ENCODE results near the gene NLRC3.

The NLRC3 gene

GRCh38 chr16:3606441-3606840 lies 29.2 kb upstream of the NLRC3 start:
- Mint-ChIP-seq H3K4me1 (ENCODE audit: low read depth) (peaks cover 16% of the 10 kb centered on the region), H3K27me3 (no peaks in the 10 kb centered on the region), H3K9me3 (no peaks in the 10 kb centered on the region), H3K36me3 (ENCODE audit: low read depth) (peaks cover 34% of the 10 kb centered on the region), H3K27ac (no peak overlapping the region), H3K4me3 (no peak overlapping the region)

GRCh38 chr16:3602320-3602653 lies 25.1 kb upstream of the NLRC3 start:
- H3K9me3 Mint-ChIP-seq, result no peaks in the 10 kb centered on the region
- peaks cover 3% of the 10 kb centered on the region for H3K4me1 Mint-ChIP-seq (ENCODE audit: low read depth)
- H3K27ac Mint-ChIP-seq, result no peak overlapping the region
- no peak overlapping the region for H3K4me3 Mint-ChIP-seq
- peaks cover 61% of the 10 kb centered on the region for H3K36me3 Mint-ChIP-seq (ENCODE audit: low read depth)
- H3K27me3 Mint-ChIP-seq, result no peaks in the 10 kb centered on the region

- H3K9me3 Mint-ChIP-seq, result no peaks in the 10 kb centered on the region
- H3K4me3 Mint-ChIP-seq, result no peak overlapping the region
- peaks cover 61% of the 10 kb centered on the region for H3K36me3 Mint-ChIP-seq (ENCODE audit: low read depth)
- no peaks in the 10 kb centered on the region for H3K27me3 Mint-ChIP-seq
- no peaks in the 10 kb centered on the region for H3K4me1 Mint-ChIP-seq (ENCODE audit: low read depth)
- H3K27ac Mint-ChIP-seq, result no peak overlapping the region
Measured at GRCh38 chr16:3601614-3602319, 24.6 kb upstream of the NLRC3 start.

- Mint-ChIP-seq H3K9me3 (no peaks in the 10 kb centered on the region), H3K36me3 (ENCODE audit: low read depth) (peaks cover 57% of the 10 kb centered on the region), H3K4me1 (ENCODE audit: low read depth) (peaks cover 4% of the 10 kb centered on the region), H3K27ac (no peak overlapping the region), H3K27me3 (no peaks in the 10 kb centered on the region), H3K4me3 (no peak overlapping the region)
Measured at GRCh38 chr16:3599922-3600321, 22.7 kb upstream of the NLRC3 start.

GRCh38 chr16:3599121-3599520 lies 21.9 kb upstream of the NLRC3 start:
- Mint-ChIP-seq H3K4me3 (no peak overlapping the region), H3K27ac (no peak overlapping the region), H3K36me3 (ENCODE audit: low read depth) (peaks cover 53% of the 10 kb centered on the region), H3K27me3 (no peaks in the 10 kb centered on the region), H3K9me3 (no peaks in the 10 kb centered on the region), H3K4me1 (ENCODE audit: low read depth) (peaks cover 4% of the 10 kb centered on the region)

GRCh38 chr16:3598236-3598635 lies 21.0 kb upstream of the NLRC3 start:
- H3K9me3 Mint-ChIP-seq, result no peaks in the 10 kb centered on the region
- no peak overlapping the region for H3K27ac Mint-ChIP-seq
- H3K27me3 Mint-ChIP-seq, result no peaks in the 10 kb centered on the region
- H3K4me1 Mint-ChIP-seq (ENCODE audit: low read depth), result peaks cover 4% of the 10 kb centered on the region
- peaks cover 44% of the 10 kb centered on the region for H3K36me3 Mint-ChIP-seq (ENCODE audit: low read depth)
- no peak overlapping the region for H3K4me3 Mint-ChIP-seq

GRCh38 chr16:3597676-3598075 lies 20.5 kb upstream of the NLRC3 start:
- H3K4me3 Mint-ChIP-seq, result no peak overlapping the region
- H3K27ac Mint-ChIP-seq, result no peak overlapping the region

GRCh38 chr16:3597226-3597625 lies 20.0 kb upstream of the NLRC3 start:
- Mint-ChIP-seq H3K4me1 (ENCODE audit: low read depth) (peaks cover 4% of the 10 kb centered on the region), H3K4me3 (no peak overlapping the region), H3K36me3 (ENCODE audit: low read depth) (peaks cover 39% of the 10 kb centered on the region), H3K9me3 (no peaks in the 10 kb centered on the region), H3K27ac (no peak overlapping the region), H3K27me3 (no peaks in the 10 kb centered on the region)

More at GRCh38 chr16:3597676-3598075, 20.5 kb upstream of the NLRC3 start:
- Mint-ChIP-seq H3K36me3 (ENCODE audit: low read depth) (peaks cover 41% of the 10 kb centered on the region), H3K9me3 (no peaks in the 10 kb centered on the region), H3K4me1 (ENCODE audit: low read depth) (peaks cover 4% of the 10 kb centered on the region), H3K27me3 (no peaks in the 10 kb centered on the region)

- Mint-ChIP-seq H3K36me3 (ENCODE audit: low read depth) (peaks cover 30% of the 10 kb centered on the region), H3K4me3 (no peak overlapping the region), H3K27ac (no peak overlapping the region), H3K4me1 (ENCODE audit: low read depth) (peaks cover 4% of the 10 kb centered on the region), H3K9me3 (no peaks in the 10 kb centered on the region), H3K27me3 (no peaks in the 10 kb centered on the region)
Measured at GRCh38 chr16:3596101-3596861, 19.1 kb upstream of the NLRC3 start.

- H3K4me1 Mint-ChIP-seq (ENCODE audit: low read depth), result peaks cover 4% of the 10 kb centered on the region
- H3K27ac Mint-ChIP-seq, result no peak overlapping the region
- H3K9me3 Mint-ChIP-seq, result no peaks in the 10 kb centered on the region
- H3K36me3 Mint-ChIP-seq (ENCODE audit: low read depth), result peaks cover 28% of the 10 kb centered on the region
- H3K4me3 Mint-ChIP-seq, result no peak overlapping the region
- H3K27me3 Mint-ChIP-seq, result no peaks in the 10 kb centered on the region
Measured at GRCh38 chr16:3595521-3596021, 18.4 kb upstream of the NLRC3 start.

- peaks cover 4% of the 10 kb centered on the region for H3K4me1 Mint-ChIP-seq (ENCODE audit: low read depth)
- H3K27me3 Mint-ChIP-seq, result no peaks in the 10 kb centered on the region
- H3K27ac Mint-ChIP-seq, result no peak overlapping the region
- peaks cover 29% of the 10 kb centered on the region for H3K36me3 Mint-ChIP-seq (ENCODE audit: low read depth)
- H3K4me3 Mint-ChIP-seq, result no peak overlapping the region
- H3K9me3 Mint-ChIP-seq, result no peaks in the 10 kb centered on the region
Measured at GRCh38 chr16:3595110-3595486, 17.9 kb upstream of the NLRC3 start.

GRCh38 chr16:3594316-3595109 lies 17.3 kb upstream of the NLRC3 start:
- Mint-ChIP-seq H3K27me3 (no peaks in the 10 kb centered on the region), H3K27ac (no peak overlapping the region)

GRCh38 chr16:3592559-3592958 lies 15.4 kb upstream of the NLRC3 start:
- Mint-ChIP-seq H3K27ac (no peak overlapping the region), H3K4me1 (ENCODE audit: low read depth) (peaks cover 4% of the 10 kb centered on the region), H3K27me3 (no peaks in the 10 kb centered on the region), H3K36me3 (ENCODE audit: low read depth) (peaks cover 24% of the 10 kb centered on the region), H3K4me3 (no peak overlapping the region), H3K9me3 (no peaks in the 10 kb centered on the region)

More at GRCh38 chr16:3594316-3595109, 17.3 kb upstream of the NLRC3 start:
- peaks cover 26% of the 10 kb centered on the region for H3K36me3 Mint-ChIP-seq (ENCODE audit: low read depth)
- no peaks in the 10 kb centered on the region for H3K9me3 Mint-ChIP-seq
- peaks cover 4% of the 10 kb centered on the region for H3K4me1 Mint-ChIP-seq (ENCODE audit: low read depth)
- H3K4me3 Mint-ChIP-seq, result no peak overlapping the region

GRCh38 chr16:3591991-3592390 lies 14.8 kb upstream of the NLRC3 start:
- H3K36me3 Mint-ChIP-seq (ENCODE audit: low read depth), result peaks cover 20% of the 10 kb centered on the region
- H3K4me3 Mint-ChIP-seq, result no peak overlapping the region
- peaks cover 4% of the 10 kb centered on the region for H3K4me1 Mint-ChIP-seq (ENCODE audit: low read depth)
- H3K27ac Mint-ChIP-seq, result no peak overlapping the region
- H3K9me3 Mint-ChIP-seq, result no peaks in the 10 kb centered on the region
- no peaks in the 10 kb centered on the region for H3K27me3 Mint-ChIP-seq

GRCh38 chr16:3591436-3591803 lies 14.2 kb upstream of the NLRC3 start:
- Mint-ChIP-seq H3K36me3 (ENCODE audit: low read depth) (peaks cover 20% of the 10 kb centered on the region), H3K9me3 (no peaks in the 10 kb centered on the region), H3K27me3 (no peaks in the 10 kb centered on the region), H3K4me3 (no peak overlapping the region), H3K4me1 (ENCODE audit: low read depth) (peaks cover 4% of the 10 kb centered on the region), H3K27ac (no peak overlapping the region)
